ENCODE measurements around the gene ERC2. TPM values are rescaled to one million over a fixed set of nuclear protein-coding genes. Genes with fewer than 3 reads are reported as not detected.
"Not testable (repeated sequence)": the region's sequence is repeated elsewhere in the genome, so short reads cannot be mapped to it uniquely, and the experiment has no call there.

ERC2 gene
- total and polyA plus RNA-seq, 7 donors = 0.52 to 5.7 (median 1.2) TPM; not detected in 2

DNA sequence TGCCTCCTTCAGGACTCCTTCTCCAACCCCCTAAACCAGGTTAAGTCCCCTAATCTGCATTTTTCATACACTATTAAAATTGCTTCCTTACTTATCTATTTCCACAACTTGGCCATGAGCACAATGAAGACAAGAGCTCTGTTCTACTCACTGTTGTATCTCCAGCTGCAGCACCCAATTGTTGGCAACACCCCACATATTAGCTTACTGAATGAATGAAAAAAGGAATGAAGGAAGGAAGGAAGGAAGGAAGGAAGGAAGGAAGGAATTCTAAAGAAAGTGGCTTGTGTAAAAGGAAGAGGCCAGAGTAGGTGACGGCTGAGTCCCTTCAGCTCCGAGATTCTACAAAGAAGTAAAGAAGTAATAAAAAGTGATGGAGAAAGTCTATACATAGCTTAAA lies 444.7 kb downstream of the ERC2 start:
- WGBS, 2 donors = 92% methylated on average over 2 of the region's 2 CpGs
- no peak for TF ChIP-seq POLR2A (IDR thresholded peaks at IDR 0.05)
- TF ChIP-seq, protein P1, sequence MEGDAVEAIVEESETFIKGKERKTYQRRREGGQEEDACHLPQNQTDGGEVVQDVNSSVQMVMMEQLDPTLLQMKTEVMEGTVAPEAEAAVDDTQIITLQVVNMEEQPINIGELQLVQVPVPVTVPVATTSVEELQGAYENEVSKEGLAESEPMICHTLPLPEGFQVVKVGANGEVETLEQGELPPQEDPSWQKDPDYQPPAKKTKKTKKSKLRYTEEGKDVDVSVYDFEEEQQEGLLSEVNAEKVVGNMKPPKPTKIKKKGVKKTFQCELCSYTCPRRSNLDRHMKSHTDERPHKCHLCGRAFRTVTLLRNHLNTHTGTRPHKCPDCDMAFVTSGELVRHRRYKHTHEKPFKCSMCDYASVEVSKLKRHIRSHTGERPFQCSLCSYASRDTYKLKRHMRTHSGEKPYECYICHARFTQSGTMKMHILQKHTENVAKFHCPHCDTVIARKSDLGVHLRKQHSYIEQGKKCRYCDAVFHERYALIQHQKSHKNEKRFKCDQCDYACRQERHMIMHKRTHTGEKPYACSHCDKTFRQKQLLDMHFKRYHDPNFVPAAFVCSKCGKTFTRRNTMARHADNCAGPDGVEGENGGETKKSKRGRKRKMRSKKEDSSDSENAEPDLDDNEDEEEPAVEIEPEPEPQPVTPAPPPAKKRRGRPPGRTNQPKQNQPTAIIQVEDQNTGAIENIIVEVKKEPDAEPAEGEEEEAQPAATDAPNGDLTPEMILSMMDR (IDR thresholded peaks at IDR 0.05) = no peak
- TF ChIP-seq EP300 (IDR thresholded peaks at IDR 0.05) = no peak
- TF ChIP-seq POLR2AphosphoS5 (IDR thresholded peaks at IDR 0.05) = no peak
- intact Hi-C loops (cut with DNase I) = no loop called here
- H3K4me3 ChIP-seq = no peak overlapping the region
- no peak for DNase-seq
- H3K27me3 ChIP-seq = no peaks in the 10 kb centered on the region
- no peaks in the 10 kb centered on the region for H3K9me3 ChIP-seq
- no peaks in the 10 kb centered on the region for H3K4me1 ChIP-seq
- no peak overlapping the region for H3K27ac ChIP-seq
- no peaks in the 10 kb centered on the region for H3K36me3 ChIP-seq

DNA sequence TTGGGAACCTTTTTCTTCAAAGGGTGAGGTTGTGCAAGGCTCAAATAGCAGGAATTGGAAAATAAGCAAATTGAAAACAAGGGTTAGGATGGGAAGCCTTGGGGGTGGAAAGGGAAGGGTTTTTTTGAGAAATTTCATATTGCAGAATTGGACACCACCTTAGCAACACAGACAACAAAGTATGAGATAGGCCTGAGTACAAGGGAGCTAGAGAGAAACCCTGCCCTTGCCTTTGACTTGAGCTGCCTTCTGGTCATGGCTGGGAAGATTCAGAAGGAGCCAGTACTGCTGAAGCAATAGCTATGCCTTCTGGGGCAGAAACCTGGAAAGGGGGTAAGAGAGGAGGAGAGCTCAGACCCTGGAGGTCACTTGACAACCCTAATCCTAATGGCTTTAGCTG lies 445.6 kb downstream of the ERC2 start:
- peak in 2 of 4 donors; percentile 11 to 13 for TF ChIP-seq POLR2AphosphoS5 (IDR thresholded peaks at IDR 0.05)
- TF ChIP-seq EP300 (IDR thresholded peaks at IDR 0.05) = no peak
- no peaks in the 10 kb centered on the region for H3K4me1 ChIP-seq
- no peaks in the 10 kb centered on the region for H3K36me3 ChIP-seq
- intact Hi-C loops (cut with DNase I) = no loop called here
- H3K9me3 ChIP-seq = no peaks in the 10 kb centered on the region
- H3K27ac ChIP-seq = no peak overlapping the region
- no peak overlapping the region for H3K4me3 ChIP-seq
- no peaks in the 10 kb centered on the region for H3K27me3 ChIP-seq
- no peak for DNase-seq

DNA sequence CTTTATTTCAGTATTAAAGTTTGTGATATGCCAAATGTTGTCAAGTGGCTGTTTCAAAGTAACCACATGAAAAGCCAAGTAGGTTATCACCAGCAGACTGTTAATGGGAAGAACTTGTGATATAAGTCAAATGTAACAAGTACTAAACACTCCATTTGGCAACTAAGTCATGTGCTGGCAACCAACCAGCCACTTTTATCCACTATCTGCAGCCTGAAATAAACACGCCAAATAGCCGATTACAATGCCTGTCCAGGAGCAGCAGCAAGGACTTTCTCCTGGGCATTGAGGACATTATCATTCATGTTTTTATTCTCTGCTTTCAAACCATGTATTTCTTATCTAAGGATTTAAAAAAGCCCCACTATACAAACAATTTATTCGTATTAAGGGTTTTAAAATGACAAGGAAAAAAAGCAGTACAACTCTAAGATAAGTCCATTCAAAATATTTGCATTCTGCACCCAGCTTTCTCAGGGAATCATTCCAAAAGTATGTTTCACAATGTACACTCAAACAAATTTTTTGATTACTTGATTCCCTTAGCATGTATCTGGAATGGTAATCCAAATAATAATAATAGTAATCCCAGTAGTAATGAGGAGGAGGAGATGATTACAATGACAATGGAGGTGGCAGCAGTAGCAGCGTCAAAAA lies 448.6 kb downstream of the ERC2 start:
- intact Hi-C loops (cut with DNase I) = no loop called here
- no peak for DNase-seq
- no peak for TF ChIP-seq EP300 (IDR thresholded peaks at IDR 0.05)
- TF ChIP-seq POLR2A (IDR thresholded peaks at IDR 0.05) = no peak
- no peak for TF ChIP-seq POLR2AphosphoS5 (IDR thresholded peaks at IDR 0.05)
- no peaks in the 10 kb centered on the region for H3K27me3 ChIP-seq
- H3K27ac ChIP-seq = no peak overlapping the region
- no peaks in the 10 kb centered on the region for H3K4me1 ChIP-seq
- H3K4me3 ChIP-seq = no peak overlapping the region
- 65 to 77% methylated on average over 4 of the region's 4 CpGs for WGBS, 2 donors
- H3K36me3 ChIP-seq = no peaks in the 10 kb centered on the region
- H3K9me3 ChIP-seq = no peaks in the 10 kb centered on the region

DNA sequence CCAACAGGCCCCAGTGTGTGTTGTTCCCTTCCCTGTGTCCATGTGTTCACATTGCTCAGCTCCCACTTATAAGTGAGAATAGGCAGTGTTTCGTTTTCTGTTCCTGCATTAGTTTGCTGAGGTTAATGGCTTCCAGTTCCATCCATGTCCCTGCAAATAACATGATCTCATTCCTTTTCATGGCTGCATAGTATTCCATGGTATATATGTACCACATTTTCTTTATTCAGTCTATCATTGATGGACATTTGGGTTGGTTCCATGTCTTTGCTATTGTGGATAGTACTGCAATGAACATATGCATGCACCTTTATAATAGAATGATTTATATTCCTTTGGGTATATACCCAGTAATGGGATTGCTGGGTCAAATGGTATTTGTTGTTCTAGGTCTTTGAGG lies 452.9 kb downstream of the ERC2 start:
- H3K27me3 ChIP-seq; H3K27ac ChIP-seq; DNase-seq; H3K36me3 ChIP-seq; H3K9me3 ChIP-seq; H3K4me3 ChIP-seq; H3K4me1 ChIP-seq; intact Hi-C loops (cut with DNase I): not testable (repeated sequence)
- 79 to 93% methylated on average over 1 of the region's 1 CpG for WGBS, 2 donors

DNA sequence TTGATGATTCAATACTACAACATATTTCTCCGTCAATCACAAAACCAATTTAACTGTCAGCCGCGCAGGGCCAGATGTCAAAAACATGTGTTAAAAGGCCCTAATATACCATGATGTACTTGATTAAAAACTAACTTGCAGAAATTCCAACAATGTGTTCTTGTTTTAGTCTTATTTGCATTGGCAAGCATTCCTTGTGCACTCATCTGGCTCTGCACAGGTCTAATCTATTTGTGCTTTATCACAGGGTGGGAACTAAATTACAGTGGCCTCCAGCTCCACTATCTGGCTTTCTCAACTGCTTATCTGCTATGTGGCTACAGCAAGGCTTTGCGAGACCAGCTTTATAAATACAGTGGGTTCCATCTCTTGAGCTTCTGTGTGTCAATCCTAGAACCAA lies 455.5 kb downstream of the ERC2 start:
- DNase-seq = no peak
- Histone ChIP-seq H3K4me3 (no peak overlapping the region), H3K36me3 (no peaks in the 10 kb centered on the region), H3K27ac (no peak overlapping the region), H3K27me3 (no peaks in the 10 kb centered on the region), H3K4me1 (no peaks in the 10 kb centered on the region), H3K9me3 (no peaks in the 10 kb centered on the region)
- intact Hi-C loops (cut with DNase I) = no loop called here
- no peak for TF ChIP-seq EP300 (IDR thresholded peaks at IDR 0.05)
- 30 to 73% methylated on average over 4 of the region's 4 CpGs for WGBS, 2 donors

DNA sequence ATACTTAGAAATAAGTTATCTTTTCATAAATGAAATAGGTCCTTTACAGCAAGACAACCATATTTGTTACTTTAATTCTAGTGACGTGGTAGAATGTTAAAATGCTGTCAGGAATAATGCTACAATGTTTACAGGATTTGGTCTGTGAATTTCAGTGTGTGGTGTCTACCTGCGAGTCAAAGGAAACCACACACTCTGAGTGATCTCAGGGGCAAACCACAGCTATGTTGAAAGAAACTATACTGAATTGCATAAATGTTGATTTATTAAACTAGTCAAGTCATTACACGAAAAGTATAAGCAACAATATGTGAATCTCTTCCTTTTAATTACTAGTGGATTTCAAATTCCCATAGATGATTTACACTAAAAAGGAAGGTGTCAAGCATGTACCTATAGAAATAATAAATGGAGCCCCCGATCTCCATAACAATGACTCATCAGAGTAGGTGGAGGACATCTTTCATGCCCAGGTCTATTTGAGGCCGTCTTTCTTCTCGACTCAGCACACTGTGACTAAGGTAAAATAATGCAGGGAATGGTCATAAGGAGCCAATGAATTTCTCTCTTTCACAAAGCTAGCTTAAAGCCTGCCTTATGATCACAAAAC lies 463.0 kb downstream of the ERC2 start:
- TF ChIP-seq POLR2A (IDR thresholded peaks at IDR 0.05) = no peak
- TF ChIP-seq, protein P1 (IDR thresholded peaks at IDR 0.05) = no peak
- TF ChIP-seq POLR2AphosphoS5 (IDR thresholded peaks at IDR 0.05) = no peak
- no peak for TF ChIP-seq EP300 (IDR thresholded peaks at IDR 0.05)
- 57 to 82% methylated on average over 6 of the region's 6 CpGs for WGBS, 2 donors
- intact Hi-C loops (cut with DNase I) = no loop called here
- Histone ChIP-seq H3K4me1 (no peaks in the 10 kb centered on the region), H3K27me3 (no peaks in the 10 kb centered on the region), H3K4me3 (no peak overlapping the region), H3K9me3 (no peaks in the 10 kb centered on the region), H3K36me3 (no peaks in the 10 kb centered on the region), H3K27ac (no peak overlapping the region)
- DNase-seq = no peak

DNA sequence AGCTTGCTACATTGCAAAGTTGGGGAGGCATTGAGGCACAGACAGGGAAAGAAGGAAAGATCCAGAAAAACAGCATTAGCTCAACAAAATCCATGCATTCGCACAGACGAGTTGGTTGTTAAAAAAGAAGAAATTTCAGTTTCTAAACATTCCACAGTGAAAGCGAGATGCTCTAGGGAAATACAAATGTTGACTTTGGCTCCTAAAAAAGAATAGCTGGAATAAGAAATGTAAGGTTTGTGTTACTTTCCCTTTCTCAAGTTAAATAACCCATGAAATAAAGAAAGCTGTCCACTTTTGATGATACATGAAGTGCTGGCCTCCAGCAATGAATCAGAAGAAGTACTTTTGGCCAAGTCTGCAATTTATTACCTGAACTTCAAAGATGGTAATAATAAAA lies 465.1 kb downstream of the ERC2 start:
- no peaks in the 10 kb centered on the region for H3K9me3 ChIP-seq
- no peaks in the 10 kb centered on the region for H3K36me3 ChIP-seq
- intact Hi-C loops (cut with DNase I) = no loop called here
- no peaks in the 10 kb centered on the region for H3K4me1 ChIP-seq
- no peak for DNase-seq
- no peak overlapping the region for H3K27ac ChIP-seq
- H3K4me3 ChIP-seq = no peak overlapping the region
- 85 to 86% methylated on average over 3 of the region's 3 CpGs for WGBS, 2 donors
- TF ChIP-seq POLR2AphosphoS5 (IDR thresholded peaks at IDR 0.05) = no peak
- TF ChIP-seq, protein P1 (IDR thresholded peaks at IDR 0.05) = no peak
- no peak for TF ChIP-seq POLR2A (IDR thresholded peaks at IDR 0.05)
- no peak for TF ChIP-seq EP300 (IDR thresholded peaks at IDR 0.05)
- H3K27me3 ChIP-seq = no peaks in the 10 kb centered on the region
